22Rv1 (cell line): ENCODE data around the gene LCOR.

ENCODE experiments used
- ZFX ChIP-seq: fragments of 450-650 bp; IDR thresholded peaks from 2 replicates; pipeline ENCODE4 v1.6.1; 2017; ENCODE audit warnings: antibody characterized with exemption, borderline replicate concordance
- TF ChIP-seq, protein P1 (sequence below): fragments of 450-650 bp; IDR thresholded peaks from 2 replicates; pipeline ENCODE4 v1.5.1; 2017; ENCODE audit warnings: mild to moderate bottlenecking

DNA sequence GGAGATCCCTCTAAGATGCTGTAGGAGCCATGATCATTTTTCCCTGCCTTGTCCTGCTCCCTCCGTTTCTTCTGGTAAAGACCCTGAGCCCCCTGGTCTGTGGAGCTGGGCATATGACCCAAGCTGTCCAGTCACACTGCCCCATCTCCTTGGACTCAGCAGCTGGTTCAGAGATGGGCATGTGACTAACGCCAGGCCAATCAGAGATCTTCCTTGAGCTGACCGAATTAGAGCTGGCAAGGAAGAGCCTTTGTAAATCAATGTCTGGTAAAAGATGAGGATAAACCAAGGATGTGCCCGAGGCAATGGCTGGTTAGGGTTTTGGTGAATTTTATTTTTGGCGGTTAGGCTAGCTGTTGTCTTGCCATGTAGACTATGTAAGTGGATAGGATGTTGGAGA lies 173.3 kb downstream of the LCOR start:
- TF ChIP-seq, protein P1, sequence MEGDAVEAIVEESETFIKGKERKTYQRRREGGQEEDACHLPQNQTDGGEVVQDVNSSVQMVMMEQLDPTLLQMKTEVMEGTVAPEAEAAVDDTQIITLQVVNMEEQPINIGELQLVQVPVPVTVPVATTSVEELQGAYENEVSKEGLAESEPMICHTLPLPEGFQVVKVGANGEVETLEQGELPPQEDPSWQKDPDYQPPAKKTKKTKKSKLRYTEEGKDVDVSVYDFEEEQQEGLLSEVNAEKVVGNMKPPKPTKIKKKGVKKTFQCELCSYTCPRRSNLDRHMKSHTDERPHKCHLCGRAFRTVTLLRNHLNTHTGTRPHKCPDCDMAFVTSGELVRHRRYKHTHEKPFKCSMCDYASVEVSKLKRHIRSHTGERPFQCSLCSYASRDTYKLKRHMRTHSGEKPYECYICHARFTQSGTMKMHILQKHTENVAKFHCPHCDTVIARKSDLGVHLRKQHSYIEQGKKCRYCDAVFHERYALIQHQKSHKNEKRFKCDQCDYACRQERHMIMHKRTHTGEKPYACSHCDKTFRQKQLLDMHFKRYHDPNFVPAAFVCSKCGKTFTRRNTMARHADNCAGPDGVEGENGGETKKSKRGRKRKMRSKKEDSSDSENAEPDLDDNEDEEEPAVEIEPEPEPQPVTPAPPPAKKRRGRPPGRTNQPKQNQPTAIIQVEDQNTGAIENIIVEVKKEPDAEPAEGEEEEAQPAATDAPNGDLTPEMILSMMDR = no peak
- no peak for TF ChIP-seq ZFX
